NCI-H146 treated with DMSO at 0.1 percent for 48 hours (cell line): ENCODE results near the gene ACE.

Experiments used
- DNase-seq: peaks from one replicate; lab custom pipeline; 2025; ENCODE audit not compliant: unreplicated experiment; lab: John Stamatoyannopoulos, UW

Gene ACE

DNA sequence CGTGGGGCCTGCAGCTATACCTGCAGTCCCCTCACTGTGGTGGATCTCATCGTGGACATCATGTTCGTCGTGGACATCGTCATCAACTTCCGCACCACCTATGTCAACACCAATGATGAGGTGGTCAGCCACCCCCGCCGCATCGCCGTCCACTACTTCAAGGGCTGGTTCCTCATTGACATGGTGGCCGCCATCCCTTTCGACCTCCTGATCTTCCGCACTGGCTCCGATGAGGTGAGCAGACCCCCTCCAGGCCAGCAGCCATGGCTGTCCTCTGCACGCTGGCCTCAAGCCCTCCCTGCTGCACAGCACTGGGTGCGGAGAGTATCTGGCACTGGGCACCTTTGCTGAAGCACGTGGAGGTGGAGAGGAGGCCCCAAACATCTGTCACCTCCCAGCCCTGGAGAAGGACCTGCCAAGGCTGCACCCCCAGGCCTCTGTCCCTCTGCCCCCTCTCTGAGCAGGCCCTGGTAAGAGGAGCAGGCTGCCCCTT is 57.3 kb downstream of the ACE start:
- DNase-seq = no peak

- no peak for DNase-seq
Measured at GRCh38 chr17:63534816-63535455, 58.1 kb downstream of the ACE start.

GRCh38 chr17:63535640-63536039 is 58.8 kb downstream of the ACE start:
- DNase-seq = no peak

- DNase-seq = no peak
Measured at GRCh38 chr17:63537001-63537400, 60.1 kb downstream of the ACE start.

- DNase-seq = peak; percentile 20
Measured at GRCh38 chr17:63537991-63538692, 61.3 kb downstream of the ACE start.

- no peak for DNase-seq
Measured at GRCh38 chr17:63538693-63539595, 62.1 kb downstream of the ACE start.

DNA sequence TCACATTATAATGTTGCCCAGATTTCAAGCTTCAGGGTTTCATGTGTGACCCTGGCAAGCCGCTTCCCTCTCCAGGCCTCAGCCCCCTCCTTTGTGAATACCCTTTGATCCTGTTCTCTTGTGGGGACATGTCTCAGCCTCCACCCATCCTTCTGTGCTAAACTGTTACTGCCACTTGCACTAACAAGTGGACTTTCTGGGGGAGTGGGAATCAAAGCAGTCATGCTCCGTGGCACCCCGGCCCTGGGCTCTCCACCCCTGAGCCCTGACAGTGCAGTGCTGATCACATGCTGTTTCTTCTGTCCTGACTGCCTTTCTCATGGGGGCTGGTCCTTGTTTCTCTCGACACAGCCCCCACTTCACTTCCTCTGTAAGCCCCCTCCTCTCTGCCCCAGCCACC is 63.7 kb downstream of the ACE start:
- DNase-seq = no peak

DNA sequence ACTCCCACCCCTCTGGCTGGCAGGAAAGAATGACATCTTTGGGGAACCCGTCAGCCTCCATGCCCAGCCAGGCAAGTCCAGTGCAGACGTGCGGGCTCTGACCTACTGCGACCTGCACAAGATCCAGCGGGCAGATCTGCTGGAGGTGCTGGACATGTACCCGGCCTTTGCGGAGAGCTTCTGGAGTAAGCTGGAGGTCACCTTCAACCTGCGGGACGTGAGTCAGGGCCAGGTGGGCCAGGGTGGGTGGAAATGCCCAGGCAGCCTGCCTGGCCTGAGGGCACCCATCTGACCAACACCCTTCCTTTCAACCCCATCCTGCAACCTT is 65.3 kb downstream of the ACE start:
- DNase-seq = no peak

DNA sequence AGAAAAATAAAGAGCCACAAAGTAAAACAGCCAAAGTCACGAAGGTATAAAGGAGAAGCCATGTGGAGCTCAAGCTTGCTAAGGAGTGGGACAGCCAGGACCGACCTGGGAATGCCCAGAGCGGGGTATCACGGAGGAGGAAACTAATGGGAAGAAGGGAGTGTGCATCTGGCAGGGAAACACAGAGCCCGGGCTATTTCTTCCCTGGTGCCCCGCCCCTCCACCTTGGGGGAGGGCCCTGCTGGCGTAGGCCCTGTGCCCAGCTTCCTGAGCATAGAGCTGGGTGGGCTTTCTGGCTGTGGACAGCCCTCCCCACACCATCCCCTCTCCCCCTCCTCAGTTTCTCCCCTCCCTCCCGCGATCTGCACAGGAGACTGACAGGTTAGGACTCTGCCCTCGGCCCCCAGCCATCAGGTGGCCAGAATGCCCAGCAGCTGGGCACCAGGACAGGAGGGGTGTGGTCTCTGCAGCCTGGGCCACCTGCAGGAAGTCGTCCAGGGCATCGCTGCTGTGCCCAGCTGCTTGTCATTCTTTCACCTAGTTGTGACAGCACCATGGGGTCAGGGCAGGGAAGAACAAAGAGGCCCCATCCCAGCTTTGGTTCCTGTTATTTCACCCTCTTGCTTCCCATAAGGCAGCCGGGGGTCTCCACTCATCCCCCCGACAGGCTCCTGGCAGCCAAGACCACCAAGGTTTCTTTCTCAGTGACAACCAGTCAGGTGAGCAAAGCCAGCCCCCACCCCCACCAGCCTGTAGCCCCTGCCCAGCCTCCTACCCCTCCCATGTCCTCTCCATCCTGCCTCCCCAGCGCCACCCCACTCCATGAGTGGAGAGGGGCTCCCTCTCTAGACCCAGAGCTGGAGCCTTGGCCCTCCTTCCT is 66.3 kb downstream of the ACE start:
- DNase-seq = peak; percentile 29

- no peak for DNase-seq
Measured at GRCh38 chr17:63543822-63544420, 67.1 kb downstream of the ACE start.

- DNase-seq = no peak
Measured at GRCh38 chr17:63544467-63545301, 67.8 kb downstream of the ACE start.

GRCh38 chr17:63546308-63547082 is 69.6 kb downstream of the ACE start:
- no peak for DNase-seq

- no peak for DNase-seq
Measured at GRCh38 chr17:63547083-63547523, 70.2 kb downstream of the ACE start.
